ENCODE measurements around the gene STK10.

- TF ChIP-seq CTCF (IDR thresholded peaks at IDR 0.05 in 4 of 5, conservative IDR thresholded peaks at IDR 0.05 in 1 of 5) (no peak), POLR2A (IDR thresholded peaks at IDR 0.05) (no peak)
Measured at GRCh38 chr5:172193872-172194271, 5.8 kb upstream of the STK10 start, which contains the start of gene EFCAB9.
